Measurements from ENCODE around the gene NCR2.

- no peak for TF ChIP-seq GATA2 (IDR thresholded peaks at IDR 0.05; ENCODE audit: low read depth, low read length)
- no peak for TF ChIP-seq GATA3 (IDR thresholded peaks at IDR 0.05; ENCODE audit: low read depth, low read length)
Observed at GRCh38 chr6:41306187-41306854, 29.1 kb upstream of the NCR2 start.

All from SH-SY5Y (cell line).